Activated naive CD8-positive, alpha-beta T cell (primary cell): ENCODE measurements around the gene RPL28.
"Not testable (repeated sequence)": the region's sequence is repeated elsewhere in the genome, so short reads cannot be mapped to it uniquely, and the experiment has no call there.

ENCODE experiments used
- H3K27ac Mint-ChIP-seq: one replicate; pipeline ENCODE4 v1.8.0; 2021; ENCODE audit warnings: mixed read lengths
- H3K27me3 Mint-ChIP-seq: one replicate; pipeline ENCODE4 v1.8.0; 2021; ENCODE audit warnings: mixed read lengths
- H3K36me3 Mint-ChIP-seq: one replicate; pipeline ENCODE4 v1.8.0; 2021; ENCODE audit warnings: mixed read lengths
- H3K4me1 Mint-ChIP-seq: one replicate; pipeline ENCODE4 v1.8.0; 2021; ENCODE audit warnings: low read depth, mixed read lengths
- H3K4me3 Mint-ChIP-seq: one replicate; pipeline ENCODE4 v1.8.0; 2021; ENCODE audit warnings: mild to moderate bottlenecking, mixed read lengths
- H3K9me3 Mint-ChIP-seq: one replicate; pipeline ENCODE4 v1.8.0; 2021; ENCODE audit warnings: low read depth, mixed read lengths

The RPL28 gene

DNA sequence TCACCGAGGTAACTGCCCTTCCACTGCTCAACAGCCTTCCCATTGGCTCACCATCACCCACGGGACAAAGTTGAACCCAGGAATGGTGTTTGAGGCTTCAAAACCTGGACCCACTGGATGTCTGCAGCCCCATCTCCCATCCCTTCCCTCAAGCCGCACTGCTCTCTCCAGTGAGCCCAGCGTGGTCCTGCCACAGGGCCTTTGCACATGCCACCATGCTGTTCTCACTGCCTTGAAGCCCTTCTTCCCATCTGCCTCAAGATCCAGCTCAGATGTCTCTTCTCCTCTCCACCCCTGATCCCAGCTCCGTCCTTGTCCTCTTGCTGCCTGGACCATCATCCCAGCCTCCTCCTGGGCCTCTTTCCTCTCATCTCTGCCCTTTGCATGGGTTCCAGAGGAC lies 53.3 kb downstream of the RPL28 start:
- Mint-ChIP-seq H3K9me3 (no peaks in the 10 kb centered on the region), H3K27me3 (peaks cover 38% of the 10 kb centered on the region), H3K4me1 (peaks cover 22% of the 10 kb centered on the region), H3K36me3 (peaks cover 2% of the 10 kb centered on the region), H3K4me3 (no peak overlapping the region), H3K27ac (no peak overlapping the region)

DNA sequence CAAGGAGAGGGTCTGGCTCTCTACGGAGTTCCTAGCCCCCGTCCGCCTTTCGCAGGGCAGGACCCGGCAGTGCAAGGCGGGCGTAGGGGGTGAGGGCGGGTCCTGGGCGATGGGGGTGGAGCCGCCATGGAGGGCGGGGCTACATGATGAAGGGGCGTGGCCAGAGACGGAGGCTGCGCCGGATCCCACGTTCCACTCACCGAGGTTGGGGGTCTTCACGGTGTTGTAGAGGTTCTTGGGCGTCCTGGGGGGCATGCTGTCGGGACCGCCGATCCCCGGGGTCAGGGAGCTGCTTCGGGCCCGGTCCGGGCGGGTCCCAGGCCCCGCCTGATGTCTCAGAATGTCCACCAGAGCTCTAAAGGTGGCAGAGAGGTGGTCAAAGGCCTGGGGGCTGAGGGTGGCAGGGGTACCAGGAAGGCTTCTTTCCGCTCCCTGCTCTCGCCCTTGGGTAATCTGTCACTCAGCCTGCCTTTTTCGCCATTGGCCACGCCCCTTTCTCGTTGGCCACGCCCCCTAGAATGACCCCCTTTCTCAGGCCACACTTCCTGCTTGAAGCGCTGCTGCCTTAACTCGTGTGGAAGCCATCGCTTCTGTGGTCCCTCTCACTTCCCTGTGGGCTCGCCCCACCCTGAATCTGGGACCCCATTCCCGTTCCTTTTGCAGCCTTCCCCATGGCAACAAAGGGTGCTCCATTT lies 54.8 kb downstream of the RPL28 start:
- H3K27ac Mint-ChIP-seq: no peak overlapping the region
- peaks cover 46% of the 10 kb centered on the region for H3K27me3 Mint-ChIP-seq
- H3K36me3 Mint-ChIP-seq: peaks cover 2% of the 10 kb centered on the region
- no peaks in the 10 kb centered on the region for H3K9me3 Mint-ChIP-seq
- peak overlapping the region; percentile 67 for H3K4me3 Mint-ChIP-seq
- H3K4me1 Mint-ChIP-seq: peaks cover 22% of the 10 kb centered on the region

DNA sequence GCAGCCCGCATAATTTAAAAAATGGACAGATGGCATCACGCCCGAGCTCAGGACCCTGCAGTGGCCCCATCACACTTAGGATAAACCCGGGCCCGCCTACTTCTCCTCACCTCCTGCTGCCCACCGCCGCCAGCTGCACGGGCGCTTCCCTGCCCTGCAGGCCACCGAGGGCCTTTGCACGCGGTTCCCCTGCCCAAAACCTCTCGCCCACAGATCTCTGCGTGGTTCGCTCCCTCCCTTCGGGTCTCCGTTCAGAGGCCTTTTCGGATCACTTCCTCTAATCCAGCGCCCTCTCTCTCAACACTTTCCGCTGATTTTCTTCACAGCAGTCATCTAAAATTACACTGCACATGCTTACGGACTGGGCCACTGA lies 55.6 kb downstream of the RPL28 start:
- peaks cover 22% of the 10 kb centered on the region for H3K4me1 Mint-ChIP-seq
- H3K27ac Mint-ChIP-seq: no peak overlapping the region
- H3K4me3 Mint-ChIP-seq: peak overlapping the region; percentile 67
- H3K36me3 Mint-ChIP-seq: peaks cover 4% of the 10 kb centered on the region
- peaks cover 49% of the 10 kb centered on the region for H3K27me3 Mint-ChIP-seq
- H3K9me3 Mint-ChIP-seq: no peaks in the 10 kb centered on the region

DNA sequence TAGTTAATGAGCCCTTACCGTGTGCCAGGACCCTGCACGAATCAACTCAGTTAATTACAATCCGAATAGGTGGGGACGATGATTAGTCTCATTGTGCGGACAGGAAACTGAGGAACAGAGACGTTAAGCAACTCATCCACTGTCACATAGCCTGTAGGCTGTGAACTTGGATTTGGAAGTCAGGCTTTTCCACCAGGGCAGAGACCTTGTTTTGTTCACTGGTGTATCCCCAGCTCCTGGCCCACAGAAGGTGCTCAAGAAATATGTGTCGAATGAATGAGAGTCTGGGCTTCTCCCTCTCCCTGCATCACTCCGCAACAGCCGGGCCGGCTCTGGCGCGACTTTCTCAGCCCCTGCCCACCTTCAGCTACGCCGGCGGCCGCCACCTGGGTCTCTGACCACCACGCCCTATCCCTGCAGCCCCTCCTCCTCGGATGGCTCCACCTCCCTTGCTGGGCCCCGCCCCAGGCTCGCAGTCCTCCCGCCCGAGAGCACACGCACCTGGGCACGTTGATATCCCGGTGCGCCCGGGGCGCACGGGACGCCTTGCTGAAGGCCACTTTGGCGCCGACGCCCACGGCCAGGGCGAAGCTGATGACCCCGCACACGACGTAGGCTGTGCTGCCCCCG lies 56.1 kb downstream of the RPL28 start:
- peaks cover 45% of the 10 kb centered on the region for H3K27me3 Mint-ChIP-seq
- H3K9me3 Mint-ChIP-seq: no peaks in the 10 kb centered on the region
- H3K36me3 Mint-ChIP-seq: peaks cover 4% of the 10 kb centered on the region
- H3K27ac Mint-ChIP-seq: no peak overlapping the region
- H3K4me1 Mint-ChIP-seq: peaks cover 22% of the 10 kb centered on the region
- H3K4me3 Mint-ChIP-seq: peak overlapping the region; percentile 67

DNA sequence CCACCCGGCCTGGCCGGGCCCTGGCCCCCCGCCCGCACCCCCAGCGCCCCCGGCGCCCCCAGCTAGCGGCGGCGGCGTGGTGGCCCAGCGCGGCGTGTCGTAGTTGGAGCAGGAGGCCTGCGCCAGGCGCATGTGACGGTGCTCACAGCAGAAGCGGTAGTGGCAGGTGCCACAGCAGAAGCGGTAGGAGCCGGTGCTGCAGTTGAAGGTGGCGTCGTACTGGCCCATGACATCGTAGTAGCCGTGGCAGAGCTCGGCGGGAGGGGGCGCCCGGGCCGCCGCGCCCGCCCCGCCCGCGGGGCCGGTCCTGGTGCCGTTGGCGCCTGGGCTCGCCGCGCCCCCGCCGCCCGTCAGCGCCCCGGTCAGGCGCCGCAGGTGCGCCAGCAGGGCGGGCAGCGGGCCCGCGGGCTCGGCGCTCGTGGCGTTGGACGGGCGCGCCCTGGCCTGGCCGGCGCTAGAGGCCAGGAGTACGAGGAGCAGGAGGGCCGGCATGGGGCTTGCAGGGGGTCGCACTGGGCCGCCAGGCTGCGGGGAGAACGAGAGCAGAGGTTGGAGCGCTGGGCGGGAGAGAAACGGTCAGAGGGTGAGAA lies 56.7 kb downstream of the RPL28 start:
- H3K36me3 Mint-ChIP-seq: peaks cover 4% of the 10 kb centered on the region
- H3K9me3 Mint-ChIP-seq: no peaks in the 10 kb centered on the region
- H3K27ac Mint-ChIP-seq: no peak overlapping the region
- peaks cover 40% of the 10 kb centered on the region for H3K27me3 Mint-ChIP-seq
- H3K4me3 Mint-ChIP-seq: no peak overlapping the region
- peaks cover 21% of the 10 kb centered on the region for H3K4me1 Mint-ChIP-seq

DNA sequence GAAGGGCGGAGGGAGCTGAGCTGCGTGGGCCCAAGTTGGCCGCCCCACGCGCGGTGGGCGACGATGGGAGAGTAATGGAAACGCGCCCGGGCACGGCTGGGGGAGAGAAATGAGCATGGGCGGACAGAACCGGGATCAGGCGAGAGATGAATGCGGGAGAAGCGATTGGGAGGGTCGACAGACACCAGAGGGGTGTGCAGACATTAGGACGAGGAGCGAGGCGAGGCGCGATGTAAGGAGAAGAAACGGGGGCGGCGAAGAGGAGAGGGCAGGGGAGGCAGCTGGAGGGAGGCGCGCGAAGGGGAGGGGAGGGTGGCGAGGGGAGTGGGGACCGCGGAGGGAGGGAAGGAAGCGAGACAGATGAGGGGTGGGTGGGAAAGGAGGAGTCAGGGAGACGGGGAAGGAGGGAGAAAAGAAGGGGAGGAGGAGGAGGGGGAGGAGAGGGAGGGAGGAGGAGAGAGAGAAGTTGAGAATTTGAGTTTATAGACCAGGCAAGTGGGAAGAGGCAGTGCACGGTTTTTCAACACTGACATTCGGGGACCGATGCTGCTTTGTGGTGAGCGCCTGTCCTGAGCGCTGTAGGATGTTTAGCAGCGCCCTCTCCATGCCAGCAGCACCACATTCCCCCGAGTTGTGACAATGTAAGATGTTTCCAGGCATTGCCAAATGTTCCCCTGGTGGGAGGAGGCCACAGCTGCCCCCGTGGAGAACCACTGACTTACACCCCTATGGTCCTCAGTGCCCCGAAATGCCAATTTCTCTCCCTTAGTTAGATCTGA lies 57.5 kb downstream of the RPL28 start, which contains the start of gene SHISA7:
Gene SHISA7 (minus strand): TSS at position 256 of the 779 bp plus-strand sequence. CDS start 437 bp downstream, outside the sequence.
- peaks cover 4% of the 10 kb centered on the region for H3K36me3 Mint-ChIP-seq
- peaks cover 21% of the 10 kb centered on the region for H3K4me1 Mint-ChIP-seq
- H3K4me3 Mint-ChIP-seq: peak within 1 kb of the TSS; percentile 66
- no peaks in the 10 kb centered on the region for H3K9me3 Mint-ChIP-seq
- peak within 1 kb of the TSS; percentile 68 for H3K27ac Mint-ChIP-seq
- H3K27me3 Mint-ChIP-seq: peaks cover 40% of the 10 kb centered on the region

DNA sequence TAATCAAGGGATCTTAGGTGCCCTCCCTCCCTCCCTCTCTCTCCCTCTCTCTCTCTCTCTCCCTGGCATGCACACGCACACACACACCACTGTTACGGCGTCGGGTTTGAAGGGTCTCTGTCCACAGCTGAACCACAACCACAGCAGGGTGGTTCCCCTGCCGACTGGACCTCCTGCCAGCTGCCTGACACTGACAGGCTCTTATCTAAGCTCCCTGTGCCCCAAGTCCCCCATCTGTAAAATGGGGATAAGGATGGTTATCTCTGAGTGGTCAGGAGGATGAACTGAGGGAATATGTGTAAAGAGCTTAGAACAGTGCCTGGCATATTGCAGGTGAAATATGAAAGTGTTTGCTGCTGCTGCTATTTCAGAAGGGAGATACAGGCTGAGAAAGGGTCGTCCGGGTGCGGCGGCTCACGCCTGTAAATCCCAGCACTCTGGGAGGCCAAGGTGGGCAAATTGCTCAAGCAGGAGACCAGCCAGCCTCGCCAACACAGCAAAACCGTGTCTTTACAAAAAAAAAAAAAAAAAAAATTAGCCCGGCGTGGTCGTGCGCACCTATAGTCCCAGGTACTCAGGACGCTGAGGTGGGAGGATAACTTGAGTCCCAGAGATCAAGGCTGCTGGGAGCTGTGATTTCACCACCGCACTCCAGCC lies 58.2 kb downstream of the RPL28 start:
- Mint-ChIP-seq H3K4me1 (peaks cover 21% of the 10 kb centered on the region), H3K4me3 (peak overlapping the region; percentile 66), H3K27ac (peak overlapping the region; percentile 68), H3K27me3 (peaks cover 38% of the 10 kb centered on the region), H3K9me3 (no peaks in the 10 kb centered on the region), H3K36me3 (peaks cover 4% of the 10 kb centered on the region)

DNA sequence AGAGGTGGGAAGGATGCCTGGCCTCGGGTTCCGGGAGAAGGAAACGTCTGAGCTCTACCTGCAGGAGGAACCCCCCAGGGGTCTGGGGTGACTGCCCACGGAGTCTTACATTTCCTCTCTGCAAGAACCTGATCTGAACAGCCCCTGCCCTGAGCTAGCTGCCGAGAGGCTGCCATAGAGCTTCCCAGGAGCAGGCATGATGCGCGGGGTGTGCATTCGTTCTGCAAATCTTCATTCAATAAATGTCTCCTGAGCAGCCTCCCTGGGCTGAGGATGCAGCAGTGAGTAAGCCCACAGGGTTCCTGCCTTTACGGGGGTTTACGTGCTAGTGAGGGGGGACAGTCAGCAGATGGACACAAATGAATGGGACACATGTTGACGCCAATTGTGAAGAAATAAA lies 58.9 kb downstream of the RPL28 start:
- no peak overlapping the region for H3K4me3 Mint-ChIP-seq
- peaks cover 4% of the 10 kb centered on the region for H3K36me3 Mint-ChIP-seq
- peaks cover 19% of the 10 kb centered on the region for H3K4me1 Mint-ChIP-seq
- H3K27me3 Mint-ChIP-seq: peaks cover 31% of the 10 kb centered on the region
- no peak overlapping the region for H3K27ac Mint-ChIP-seq
- no peaks in the 10 kb centered on the region for H3K9me3 Mint-ChIP-seq

DNA sequence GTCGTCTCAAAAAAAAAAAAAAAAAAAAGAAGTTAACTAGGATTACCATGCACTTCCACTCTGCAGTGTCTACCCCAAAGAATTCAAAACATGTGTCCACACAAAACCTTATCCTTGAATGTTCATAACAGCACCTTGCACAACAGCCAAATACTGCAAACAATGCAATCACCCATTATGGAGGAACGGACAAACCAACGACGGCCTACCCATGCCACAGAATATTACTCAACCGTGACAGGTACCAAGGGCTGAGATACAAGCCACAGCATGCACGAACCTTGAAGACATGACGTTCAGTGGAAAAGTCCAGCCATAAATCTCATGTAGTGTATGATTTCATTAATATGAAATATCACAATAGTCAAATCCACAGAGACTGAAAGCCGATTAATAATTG lies 60.3 kb downstream of the RPL28 start:
- Mint-ChIP-seq H3K27me3 (peaks cover 26% of the 10 kb centered on the region), H3K36me3 (peaks cover 4% of the 10 kb centered on the region), H3K27ac (no peak overlapping the region), H3K4me1 (peaks cover 12% of the 10 kb centered on the region), H3K9me3 (no peaks in the 10 kb centered on the region), H3K4me3 (no peak overlapping the region)

DNA sequence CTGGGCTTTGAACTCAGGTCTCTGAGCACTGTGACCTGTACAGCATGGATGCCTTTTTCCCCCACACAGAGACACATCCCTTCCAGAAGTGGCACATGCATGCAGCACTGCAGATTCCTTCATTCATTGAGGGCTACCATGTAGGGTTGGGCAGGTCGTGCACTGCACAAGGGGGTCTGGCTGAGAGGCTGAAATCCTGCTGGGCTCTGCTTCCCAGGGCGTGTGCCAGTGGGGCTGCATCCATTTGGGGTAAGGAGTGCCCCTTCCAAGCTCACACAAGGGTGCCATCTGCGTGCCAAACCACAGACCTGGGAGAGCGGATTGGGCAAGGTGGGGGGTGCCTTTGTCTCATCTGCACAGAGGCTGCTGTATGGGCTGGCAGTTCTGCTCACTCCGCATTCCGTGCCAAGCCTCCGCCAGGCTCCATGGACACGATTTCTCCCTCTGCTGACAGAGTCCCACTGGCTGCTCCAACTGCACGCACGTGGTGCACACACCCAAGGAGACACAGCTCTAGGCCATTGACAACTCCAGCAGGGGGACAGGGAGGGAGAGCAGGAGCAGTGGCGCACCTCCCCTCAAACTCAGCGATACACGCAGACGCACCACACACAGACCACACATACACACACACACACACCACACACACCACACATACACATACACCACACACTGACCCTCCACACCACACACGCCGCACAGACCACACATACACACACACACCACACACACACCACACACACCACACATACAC lies 61.9 kb downstream of the RPL28 start:
- Mint-ChIP-seq H3K27me3 (peaks cover 19% of the 10 kb centered on the region), H3K9me3 (no peaks in the 10 kb centered on the region), H3K36me3 (peaks cover 2% of the 10 kb centered on the region), H3K4me1 (peaks cover 4% of the 10 kb centered on the region), H3K27ac (no peak overlapping the region), H3K4me3 (no peak overlapping the region)

DNA sequence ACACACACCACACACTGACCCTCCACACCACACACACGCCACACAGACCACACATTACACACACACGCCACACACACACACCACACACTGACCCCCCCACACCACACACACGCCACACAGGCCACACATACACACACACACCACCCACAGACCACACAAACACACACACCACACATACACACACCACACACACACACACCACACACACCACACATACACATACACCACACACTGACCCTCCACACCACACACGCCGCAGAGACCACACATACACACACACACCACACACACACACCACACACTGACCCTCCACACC lies 62.4 kb downstream of the RPL28 start:
- H3K4me1 Mint-ChIP-seq, H3K9me3 Mint-ChIP-seq, H3K36me3 Mint-ChIP-seq, H3K27ac Mint-ChIP-seq, H3K4me3 Mint-ChIP-seq: not testable (repeated sequence)
- H3K27me3 Mint-ChIP-seq: peaks cover 17% of the 10 kb centered on the region

DNA sequence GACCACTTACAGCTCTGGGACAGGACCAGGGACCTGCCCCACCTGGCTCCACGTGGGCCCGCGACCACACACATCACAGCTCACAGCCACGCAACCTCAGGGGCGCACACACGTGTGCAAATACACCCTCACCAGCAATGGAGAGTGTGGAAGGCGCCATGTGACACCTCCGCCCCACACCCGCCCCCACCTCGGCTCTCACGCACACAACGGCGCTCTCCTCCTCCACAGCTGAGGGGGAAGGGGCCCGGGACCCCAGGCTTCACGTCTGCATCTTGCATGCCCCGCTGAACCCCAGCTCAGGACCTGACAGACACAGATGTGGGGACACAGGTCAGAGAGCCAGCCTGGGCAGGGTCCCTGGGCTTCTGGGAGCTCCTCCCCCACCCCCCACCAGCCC lies 63.7 kb downstream of the RPL28 start:
- Mint-ChIP-seq H3K27me3 (peaks cover 11% of the 10 kb centered on the region), H3K9me3 (no peaks in the 10 kb centered on the region), H3K36me3 (peaks cover 5% of the 10 kb centered on the region), H3K27ac (no peak overlapping the region), H3K4me1 (peaks cover 8% of the 10 kb centered on the region), H3K4me3 (no peak overlapping the region)

DNA sequence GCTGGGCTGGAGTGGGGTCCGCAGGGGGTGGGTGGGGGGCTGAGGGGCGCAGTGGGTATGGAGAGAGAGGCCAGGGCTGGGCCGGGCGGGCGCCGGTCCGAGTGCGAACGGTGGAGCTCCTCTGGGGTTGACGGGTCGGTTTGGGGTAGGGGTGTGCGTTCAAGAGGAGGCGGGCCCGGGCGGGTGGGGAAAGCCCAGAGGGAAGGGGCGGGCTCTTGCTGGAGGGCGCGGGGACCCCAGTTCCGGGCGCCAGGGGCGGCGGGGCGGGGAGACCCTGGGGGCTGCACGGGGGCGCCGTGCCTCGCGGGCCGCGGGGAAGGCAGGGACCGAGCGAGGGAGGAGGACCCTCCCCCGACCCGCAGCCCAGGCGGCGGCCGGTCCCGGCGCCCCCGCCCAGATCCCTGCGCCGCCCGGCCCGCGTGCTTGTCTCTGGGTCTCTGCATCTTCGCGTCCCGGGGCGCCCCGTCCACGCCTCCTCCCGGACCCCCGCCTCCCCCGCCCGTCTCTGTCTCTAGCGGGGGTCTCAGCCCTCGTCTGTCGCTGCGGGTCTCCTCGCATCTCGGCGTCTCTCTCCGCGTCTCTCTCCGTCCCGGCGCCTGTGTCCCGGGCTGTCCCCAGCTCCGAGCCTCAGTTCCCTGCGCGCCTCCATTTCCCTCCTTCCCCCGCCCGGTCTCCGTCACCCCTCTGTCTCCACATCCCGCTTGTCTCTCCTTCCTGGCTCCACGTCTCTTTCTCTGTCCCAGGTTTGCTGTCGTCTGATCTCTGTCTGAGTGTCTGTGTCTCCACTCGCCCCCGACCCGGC lies 65.6 kb downstream of the RPL28 start:
- no peak overlapping the region for H3K27ac Mint-ChIP-seq
- peaks cover 8% of the 10 kb centered on the region for H3K4me1 Mint-ChIP-seq
- peaks cover 7% of the 10 kb centered on the region for H3K36me3 Mint-ChIP-seq
- H3K4me3 Mint-ChIP-seq: peak overlapping the region; percentile 78
- H3K27me3 Mint-ChIP-seq: peaks cover 3% of the 10 kb centered on the region
- no peaks in the 10 kb centered on the region for H3K9me3 Mint-ChIP-seq
